ENCODE measurements around the gene ANKMY1. TPM values are rescaled to one million over a fixed set of nuclear protein-coding genes. Genes with fewer than 3 reads are reported as not detected.
"Not testable (repeated sequence)": the region's sequence is repeated elsewhere in the genome, so short reads cannot be mapped to it uniquely, and the experiment has no call there.

The ANKMY1 gene
- total RNA-seq, 2 experiments from 2014 or later, result 50.9 to 53.2 TPM

GRCh38 chr2:240566203-240567136 lies 8.7 kb upstream of the ANKMY1 start:
- POLR2A ChIA-PET, result interaction anchor here (0.7 to 7.5 kb wide), 15 partner anchors 9 to 541 kb away, joined by 3 to 178 read pairs (median 7); partner anchors contain the start of genes ANKMY1, CAPN10, GPR35 and MTERF4
- peak; percentile 97 for DNase-seq
- Mint-ChIP-seq H3K27me3 (no peaks in the 10 kb centered on the region), H3K9me3 (no peaks in the 10 kb centered on the region), H3K27ac (peak overlapping the region; percentile 96), H3K4me1 (peaks cover 56% of the 10 kb centered on the region), H3K4me3 (peak overlapping the region; percentile 96), H3K36me3 (peaks cover 25% of the 10 kb centered on the region)
- ATAC-seq (ENCODE audit: low read depth), result peak; percentile 69

- Mint-ChIP-seq H3K36me3 (peaks cover 23% of the 10 kb centered on the region), H3K4me1 (peaks cover 51% of the 10 kb centered on the region), H3K4me3 (peak overlapping the region; percentile 96), H3K27me3 (no peaks in the 10 kb centered on the region), H3K27ac (peak overlapping the region; percentile 94), H3K9me3 (no peaks in the 10 kb centered on the region)
- POLR2A ChIA-PET, result interaction anchor here (0.7 to 7.5 kb wide), 15 partner anchors 8 to 540 kb away, joined by 3 to 178 read pairs (median 7); partner anchors contain the start of genes ANKMY1, CAPN10, GPR35 and MTERF4
- DNase-seq (peak; percentile 90), ATAC-seq (ENCODE audit: low read depth) (peak; percentile 52)
Observed at GRCh38 chr2:240565333-240566202, 7.8 kb upstream of the ANKMY1 start.

GRCh38 chr2:240564561-240565332 lies 7.0 kb upstream of the ANKMY1 start:
- Mint-ChIP-seq H3K4me3 (peak overlapping the region; percentile 96), H3K27ac (peak overlapping the region; percentile 94), H3K4me1 (peaks cover 53% of the 10 kb centered on the region), H3K36me3 (peaks cover 23% of the 10 kb centered on the region), H3K27me3 (no peaks in the 10 kb centered on the region), H3K9me3 (no peaks in the 10 kb centered on the region)
- POLR2A ChIA-PET, result interaction anchor here (1.4 to 7.5 kb wide), 8 partner anchors 7 to 62 kb away, joined by 5 to 178 read pairs (median 18); partner anchors contain the start of genes ANKMY1, CAPN10 and GPR35
- ATAC-seq (ENCODE audit: low read depth) (no peak), DNase-seq (peak; percentile 41)

GRCh38 chr2:240563951-240564560 lies 6.3 kb upstream of the ANKMY1 start:
- DNase-seq (no peak), ATAC-seq (ENCODE audit: low read depth) (no peak)
- Mint-ChIP-seq H3K9me3 (no peaks in the 10 kb centered on the region), H3K36me3 (peaks cover 22% of the 10 kb centered on the region), H3K27ac (peak overlapping the region; percentile 94), H3K27me3 (no peaks in the 10 kb centered on the region), H3K4me1 (peaks cover 55% of the 10 kb centered on the region), H3K4me3 (peak overlapping the region; percentile 96)
- POLR2A ChIA-PET, result interaction anchor here (3.1 to 7.5 kb wide), 3 partner anchors 13 to 57 kb away, joined by 17 to 178 read pairs (median 39); partner anchors contain the start of gene CAPN10

- not testable (repeated sequence) for H3K27me3 Mint-ChIP-seq; H3K4me3 Mint-ChIP-seq; H3K9me3 Mint-ChIP-seq; DNase-seq; ATAC-seq (ENCODE audit: low read depth); H3K27ac Mint-ChIP-seq
- Mint-ChIP-seq H3K4me1 (peaks cover 62% of the 10 kb centered on the region), H3K36me3 (peaks cover 22% of the 10 kb centered on the region)
- POLR2A ChIA-PET, result interaction anchor here (7.5 kb wide), 1 partner anchor 21 kb away, joined by 178 read pairs; the partner anchor contains the start of gene CAPN10
Observed at GRCh38 chr2:240563231-240563630, 5.4 kb upstream of the ANKMY1 start.

GRCh38 chr2:240561325-240561971 lies 3.7 kb upstream of the ANKMY1 start:
- H3K4me1 Mint-ChIP-seq, result peaks cover 62% of the 10 kb centered on the region
- peaks cover 22% of the 10 kb centered on the region for H3K36me3 Mint-ChIP-seq
- no peaks in the 10 kb centered on the region for H3K9me3 Mint-ChIP-seq
- no peaks in the 10 kb centered on the region for H3K27me3 Mint-ChIP-seq
- peak overlapping the region; percentile 83 for H3K4me3 Mint-ChIP-seq
- POLR2A ChIA-PET, result interaction anchor here (0.6 to 2.2 kb wide), 11 partner anchors 8 to 588 kb away, joined by 3 to 41 read pairs (median 6); partner anchors contain the start of genes CAPN10, GPR35 and PASK
- peak overlapping the region; percentile 75 for H3K27ac Mint-ChIP-seq
- peak; percentile 31 for DNase-seq
- ATAC-seq (ENCODE audit: low read depth), result peak; percentile 2

GRCh38 chr2:240560480-240561324 lies 2.9 kb upstream of the ANKMY1 start:
- H3K4me3 Mint-ChIP-seq, result peak overlapping the region; percentile 83
- POLR2A ChIA-PET, result interaction anchor here (0.7 to 2.2 kb wide), 13 partner anchors 9 to 1126 kb away, joined by 3 to 41 read pairs (median 4); partner anchors contain the start of genes CAPN10, DTYMK, GPR35 and PASK
- no peaks in the 10 kb centered on the region for H3K9me3 Mint-ChIP-seq
- ATAC-seq (ENCODE audit: low read depth) (peak; percentile 47), DNase-seq (peak; percentile 100)
- peaks cover 58% of the 10 kb centered on the region for H3K4me1 Mint-ChIP-seq
- peak overlapping the region; percentile 75 for H3K27ac Mint-ChIP-seq
- no peaks in the 10 kb centered on the region for H3K27me3 Mint-ChIP-seq
- peaks cover 22% of the 10 kb centered on the region for H3K36me3 Mint-ChIP-seq

- Mint-ChIP-seq H3K27ac (peak within 1 kb of the TSS; percentile 79), H3K36me3 (peaks cover 22% of the 10 kb centered on the region), H3K4me3 (peak within 1 kb of the TSS; percentile 83), H3K9me3 (no peaks in the 10 kb centered on the region), H3K4me1 (peaks cover 54% of the 10 kb centered on the region), H3K27me3 (no peaks in the 10 kb centered on the region)
- POLR2A ChIA-PET, result interaction anchor here (0.7 to 2.2 kb wide), 7 partner anchors 9 to 1127 kb away, joined by 3 to 41 read pairs (median 6); partner anchors contain the start of genes CAPN10, DTYMK and PASK
- ATAC-seq (ENCODE audit: low read depth) (peak; percentile 63), DNase-seq (peak; percentile 94)
Observed at GRCh38 chr2:240560084-240560479, 2.3 kb upstream of the ANKMY1 start, which contains the start of gene DUSP28. DUSP28 (plus strand) TSS chr2:240560357; CDS start chr2:240560685, 328 bp downstream.

GRCh38 chr2:240559286-240559685 lies 1.5 kb upstream of the ANKMY1 start:
- Mint-ChIP-seq H3K36me3 (peaks cover 17% of the 10 kb centered on the region), H3K27ac (peak overlapping the region; percentile 30), H3K27me3 (no peaks in the 10 kb centered on the region), H3K9me3 (no peaks in the 10 kb centered on the region), H3K4me1 (peaks cover 46% of the 10 kb centered on the region), H3K4me3 (peak overlapping the region; percentile 83)
- DNase-seq (no peak), ATAC-seq (ENCODE audit: low read depth) (no peak)
- POLR2A ChIA-PET, result interaction anchor here (0.6 to 1.0 kb wide), 3 partner anchors 9 to 533 kb away, joined by 4 to 7 read pairs (median 6); partner anchors contain the start of genes CAPN10 and RNPEPL1

- no peak for DNase-seq
- Mint-ChIP-seq H3K36me3 (peaks cover 11% of the 10 kb centered on the region), H3K27me3 (no peaks in the 10 kb centered on the region), H3K4me1 (peaks cover 37% of the 10 kb centered on the region), H3K4me3 (peak overlapping the region; percentile 83), H3K27ac (no peak overlapping the region), H3K9me3 (no peaks in the 10 kb centered on the region)
- POLR2A ChIA-PET, result interaction anchor here (0.9 to 2.8 kb wide), 2 partner anchors 8 to 28 kb away, joined by 3 to 16 read pairs; partner anchors contain the start of gene CAPN10
- no peak for ATAC-seq (ENCODE audit: low read depth)
Observed at GRCh38 chr2:240558236-240558761, 511 bp upstream of the ANKMY1 start.

Measured in activated naive CD8-positive, alpha-beta T cell treated with anti-CD3 and anti-CD28 coated beads, Interleukin-2, amount 10 ng/mL, durations not matched to agents 7 days and 5 days (primary cell).